ENCODE measurements around the gene PROM1.

The PROM1 gene

GRCh38 chr4:15938640-15939039 lies 145.2 kb downstream of the PROM1 start, which contains the start of gene FGFBP1:
FGFBP1 (minus strand) TSS chr4:15938740; CDS start chr4:15936632, 2,108 bp downstream.
- no peaks in the 10 kb centered on the region; the same call in 1 of the 2 replicates for H3K27me3 ChIP-seq (replicated peaks; ENCODE audit: control insufficient read depth, insufficient read depth, low read length)
- TF ChIP-seq CTCF (IDR thresholded peaks at IDR 0.05; ENCODE audit: insufficient read depth, low read length, poor library complexity, severe bottlenecking): no peak
- H3K4me3 ChIP-seq (replicated peaks; ENCODE audit: low read depth, low read length): no peak within 1 kb of the TSS
- DNase-seq (ENCODE audit: extremely low read depth, insufficient read length): no peak
- H3K36me3 ChIP-seq (ENCODE audit: control insufficient read depth, insufficient read depth, low read length): no peaks in the 10 kb centered on the region

- Histone ChIP-seq H3K27me3 (replicated peaks; ENCODE audit: control insufficient read depth, insufficient read depth, low read length) (no peaks in the 10 kb centered on the region; the same call in 1 of the 2 replicates), H3K4me3 (replicated peaks; ENCODE audit: low read depth, low read length) (no peak overlapping the region), H3K36me3 (ENCODE audit: control insufficient read depth, insufficient read depth, low read length) (no peaks in the 10 kb centered on the region)
- no peak for DNase-seq (ENCODE audit: extremely low read depth, insufficient read length)
- TF ChIP-seq CTCF (IDR thresholded peaks at IDR 0.05; ENCODE audit: insufficient read depth, low read length, poor library complexity, severe bottlenecking): no peak
Measured at GRCh38 chr4:15938182-15938581, 145.6 kb downstream of the PROM1 start.

DNA sequence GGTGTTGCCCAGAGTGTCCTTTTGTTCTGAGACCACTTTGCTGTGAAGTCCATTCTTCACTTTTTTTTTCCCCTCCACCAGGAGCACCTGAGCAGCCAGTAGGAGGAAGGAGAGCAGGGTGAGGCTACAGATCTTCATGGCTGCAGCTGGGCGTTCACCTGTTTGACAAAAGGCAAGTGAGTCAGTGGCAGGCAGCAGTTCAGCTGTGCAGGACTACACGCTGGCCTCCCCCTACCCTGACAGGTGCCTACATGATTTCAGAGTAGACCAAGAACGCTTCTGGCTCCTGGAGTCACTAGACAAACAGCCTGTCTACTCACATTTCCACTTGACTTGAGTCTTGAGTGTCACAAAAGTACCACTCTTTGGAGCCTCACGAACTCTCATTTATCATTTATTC lies 147.3 kb downstream of the PROM1 start:
- TF ChIP-seq CTCF (IDR thresholded peaks at IDR 0.05; ENCODE audit: insufficient read depth, low read length, poor library complexity, severe bottlenecking): no peak
- no peak for DNase-seq (ENCODE audit: extremely low read depth, insufficient read length)
- no peaks in the 10 kb centered on the region for H3K36me3 ChIP-seq (ENCODE audit: control insufficient read depth, insufficient read depth, low read length)
- H3K4me3 ChIP-seq (replicated peaks; ENCODE audit: low read depth, low read length): no peak overlapping the region
- no peaks in the 10 kb centered on the region; the same call in 1 of the 2 replicates for H3K27me3 ChIP-seq (replicated peaks; ENCODE audit: control insufficient read depth, insufficient read depth, low read length)

- H3K4me3 ChIP-seq (replicated peaks; ENCODE audit: low read depth, low read length): no peak overlapping the region
- TF ChIP-seq CTCF (IDR thresholded peaks at IDR 0.05; ENCODE audit: insufficient read depth, low read length, poor library complexity, severe bottlenecking): no peak
Measured at GRCh38 chr4:15935504-15936402, 148.1 kb downstream of the PROM1 start.

DNA sequence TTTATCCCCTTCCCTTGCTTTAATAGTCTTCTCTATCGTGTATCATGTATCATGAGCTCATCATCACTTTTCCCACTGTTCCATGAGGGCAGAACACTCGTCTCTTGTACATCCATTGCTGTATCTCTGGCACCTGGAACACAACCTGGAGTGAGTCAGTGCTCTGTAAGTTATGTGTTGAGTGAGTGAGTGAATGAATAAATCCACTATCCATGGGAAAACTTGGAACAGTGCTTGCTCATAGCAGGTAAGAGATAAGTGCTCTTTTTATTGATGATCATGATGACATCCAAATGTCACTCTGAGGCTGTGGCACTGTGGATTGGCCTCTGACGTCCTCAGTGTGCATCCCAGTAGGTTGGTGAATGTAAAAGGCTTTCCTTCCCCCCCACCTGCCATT lies 149.6 kb downstream of the PROM1 start:
- TF ChIP-seq CTCF (IDR thresholded peaks at IDR 0.05; ENCODE audit: insufficient read depth, low read length, poor library complexity, severe bottlenecking): no peak
- Histone ChIP-seq H3K4me3 (replicated peaks; ENCODE audit: low read depth, low read length) (no peak overlapping the region), H3K27me3 (replicated peaks; ENCODE audit: control insufficient read depth, insufficient read depth, low read length) (no peaks in the 10 kb centered on the region), H3K36me3 (ENCODE audit: control insufficient read depth, insufficient read depth, low read length) (no peaks in the 10 kb centered on the region)
- no peak for DNase-seq (ENCODE audit: extremely low read depth, insufficient read length)

More at GRCh38 chr4:15935504-15936402, 148.1 kb downstream of the PROM1 start:
- Histone ChIP-seq H3K36me3 (ENCODE audit: control insufficient read depth, insufficient read depth, low read length) (no peaks in the 10 kb centered on the region), H3K27me3 (replicated peaks; ENCODE audit: control insufficient read depth, insufficient read depth, low read length) (no peaks in the 10 kb centered on the region; the same call in 1 of the 2 replicates)
- no peak for DNase-seq (ENCODE audit: extremely low read depth, insufficient read length)

Measured in GM06990 (cell line).